ENCODE measurements around the gene CYB5B.

Gene CYB5B

GRCh38 chr16:69408475-69408874, 15.9 kb upstream of the CYB5B start:
- H3K4me3 ChIP-seq (ENCODE audit: low read depth, low read length): no peak overlapping the region
- TF ChIP-seq, protein P1, sequence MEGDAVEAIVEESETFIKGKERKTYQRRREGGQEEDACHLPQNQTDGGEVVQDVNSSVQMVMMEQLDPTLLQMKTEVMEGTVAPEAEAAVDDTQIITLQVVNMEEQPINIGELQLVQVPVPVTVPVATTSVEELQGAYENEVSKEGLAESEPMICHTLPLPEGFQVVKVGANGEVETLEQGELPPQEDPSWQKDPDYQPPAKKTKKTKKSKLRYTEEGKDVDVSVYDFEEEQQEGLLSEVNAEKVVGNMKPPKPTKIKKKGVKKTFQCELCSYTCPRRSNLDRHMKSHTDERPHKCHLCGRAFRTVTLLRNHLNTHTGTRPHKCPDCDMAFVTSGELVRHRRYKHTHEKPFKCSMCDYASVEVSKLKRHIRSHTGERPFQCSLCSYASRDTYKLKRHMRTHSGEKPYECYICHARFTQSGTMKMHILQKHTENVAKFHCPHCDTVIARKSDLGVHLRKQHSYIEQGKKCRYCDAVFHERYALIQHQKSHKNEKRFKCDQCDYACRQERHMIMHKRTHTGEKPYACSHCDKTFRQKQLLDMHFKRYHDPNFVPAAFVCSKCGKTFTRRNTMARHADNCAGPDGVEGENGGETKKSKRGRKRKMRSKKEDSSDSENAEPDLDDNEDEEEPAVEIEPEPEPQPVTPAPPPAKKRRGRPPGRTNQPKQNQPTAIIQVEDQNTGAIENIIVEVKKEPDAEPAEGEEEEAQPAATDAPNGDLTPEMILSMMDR (IDR thresholded peaks at IDR 0.05; ENCODE audit: borderline replicate concordance, insufficient read depth, low read depth, low read length): no peak

- no peak overlapping the region for H3K4me3 ChIP-seq (ENCODE audit: low read depth, low read length)
- TF ChIP-seq, protein P1 (IDR thresholded peaks at IDR 0.05; ENCODE audit: borderline replicate concordance, insufficient read depth, low read depth, low read length): no peak
These were observed 14.0 kb upstream of the CYB5B start for GRCh38 chr16:69410219-69410990.

- H3K4me3 ChIP-seq (ENCODE audit: low read depth, low read length): no peak overlapping the region
- TF ChIP-seq, protein P1 (IDR thresholded peaks at IDR 0.05; ENCODE audit: borderline replicate concordance, insufficient read depth, low read depth, low read length): no peak
These were observed 13.1 kb upstream of the CYB5B start for GRCh38 chr16:69411064-69411985.

GRCh38 chr16:69412287-69412686, 12.1 kb upstream of the CYB5B start:
- no peak overlapping the region for H3K4me3 ChIP-seq (ENCODE audit: low read depth, low read length)
- TF ChIP-seq, protein P1 (IDR thresholded peaks at IDR 0.05; ENCODE audit: borderline replicate concordance, insufficient read depth, low read depth, low read length): no peak

- H3K4me3 ChIP-seq (ENCODE audit: low read depth, low read length): no peak overlapping the region
These were observed 11.3 kb upstream of the CYB5B start for GRCh38 chr16:69413045-69413664.

DNA sequence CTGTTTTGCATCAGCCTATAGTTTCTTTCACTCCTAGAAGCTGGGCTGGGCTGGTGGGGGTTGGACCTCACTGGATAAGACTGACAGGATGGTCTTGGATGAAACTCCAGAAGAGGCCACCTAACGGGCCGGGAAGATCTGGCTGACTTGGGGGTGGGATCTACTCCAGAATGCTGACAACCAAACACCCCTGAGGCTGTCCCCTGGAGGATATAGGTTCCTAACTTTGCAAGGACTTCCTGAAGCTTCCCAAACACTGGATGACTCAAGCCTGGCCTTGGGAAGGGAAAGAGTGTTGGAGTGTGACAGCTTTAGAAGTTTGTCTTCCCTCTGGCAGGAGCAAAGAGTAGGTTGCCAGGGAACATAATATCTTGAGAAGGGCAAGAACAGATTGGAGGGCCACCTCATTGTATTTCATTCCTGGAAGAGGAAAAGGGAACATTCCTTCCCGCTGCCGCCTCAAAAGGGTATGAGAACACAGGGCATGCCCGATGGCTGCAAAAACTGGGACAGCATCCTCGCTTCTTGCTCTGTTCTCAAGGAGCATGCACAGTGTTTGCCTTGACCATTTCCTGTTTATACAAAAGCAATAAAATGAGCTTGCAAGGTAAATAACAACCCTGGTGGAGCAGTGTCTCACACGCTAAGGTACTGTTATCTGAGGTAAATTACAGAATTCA, 6.8 kb upstream of the CYB5B start:
- TF ChIP-seq, protein P1 (IDR thresholded peaks at IDR 0.05; ENCODE audit: borderline replicate concordance, insufficient read depth, low read depth, low read length): no peak
- no peak overlapping the region for H3K4me3 ChIP-seq (ENCODE audit: low read depth, low read length)

More at GRCh38 chr16:69413045-69413664, 11.3 kb upstream of the CYB5B start:
- TF ChIP-seq, protein P1 (IDR thresholded peaks at IDR 0.05; ENCODE audit: borderline replicate concordance, insufficient read depth, low read depth, low read length): no peak
